Tibial artery (tissue), 4 donors: ENCODE results near the gene PLVAP.

Experiments used
- DNase-seq, 2 donors: peaks; one replicate each; pipeline ENCODE4 v3.0.0-alpha.2; 2019
- H3K27ac ChIP-seq, 2 donors: fragments of 200-600 bp; sonication (generic) in 1 of 2; 1 replicate in 1 of 2; 2 replicates in 1 of 2; pipeline ENCODE4 v1.5.1; 2018 to 2019; ENCODE audit warnings: mild to moderate bottlenecking in 1 of 2
- H3K27me3 ChIP-seq, 2 donors: fragments of 200-600 bp; sonication (generic) in 1 of 2; one replicate each; pipeline versions ENCODE4 v1.5.1 to v1.6.0; 2016 to 2019
- H3K36me3 ChIP-seq, 3 donors: fragments of 200-600 bp; sonication (generic) in 2 of 3; one replicate each; pipeline ENCODE4 v1.5.1; 2016 to 2019; ENCODE audit warnings: mild to moderate bottlenecking in 2 of 3
- H3K4me1 ChIP-seq, 4 donors: fragments of 200-600 bp; sonication (generic) in 2 of 4; 1 replicate in 3 of 4; 2 replicates in 1 of 4; pipeline ENCODE4 v1.5.1; 2016 to 2019
- H3K4me3 ChIP-seq, 2 donors: fragments of 200-600 bp; sonication (generic) in 1 of 2; 1 replicate in 1 of 2; 2 replicates in 1 of 2; pipeline ENCODE4 v1.5.1; 2018 to 2019; ENCODE audit warnings: mild to moderate bottlenecking in 2 of 2
- H3K9me3 ChIP-seq, 3 donors: fragments of 200-600 bp; sonication (generic) in 1 of 3; one replicate each; pipeline ENCODE4 v1.5.1; 2016 to 2019
- CTCF ChIP-seq, 2 experiments: fragments of 200-600 bp in 1 of 2; fragments of 450-650 bp in 1 of 2; IDR thresholded peaks; one replicate each; pipeline ENCODE4 v1.5.1; 2017 to 2019; ENCODE audit warnings: antibody characterized with exemption in 2 of 2, mild to moderate bottlenecking in 1 of 2, moderate library complexity in 1 of 2
- intact Hi-C: fragments of 100-400 bp; cut with DNase I; formaldehyde crosslinking; loops from one replicate; pipeline ENCODE4 v1.15.0; 2023; ENCODE audit warnings: low total_unique reads

PLVAP gene

GRCh38 chr19:17320435-17320834 lies 56.7 kb downstream of the PLVAP start:
- Histone ChIP-seq H3K9me3 (no peaks in the 10 kb centered on the region), H3K36me3 (peaks cover 39 to 74% (median 50%) of the 10 kb centered on the region in 3 donors), H3K4me3 (no peak overlapping the region), H3K27ac (no peak overlapping the region), H3K4me1 (peaks cover 0 to 34% (median 29%) of the 10 kb centered on the region in 4 donors), H3K27me3 (no peaks in the 10 kb centered on the region)
- no peak for DNase-seq
- TF ChIP-seq CTCF (IDR thresholded peaks at IDR 0.05): no peak
- intact Hi-C loops: no loop called here

GRCh38 chr19:17319473-17320238 lies 57.5 kb downstream of the PLVAP start:
- Histone ChIP-seq H3K4me3 (no peak overlapping the region), H3K4me1 (peaks cover 0 to 27% (median 21%) of the 10 kb centered on the region in 4 donors), H3K9me3 (no peaks in the 10 kb centered on the region), H3K36me3 (peaks cover 41 to 76% (median 55%) of the 10 kb centered on the region in 3 donors), H3K27ac (no peak overlapping the region), H3K27me3 (no peaks in the 10 kb centered on the region)
- DNase-seq: no peak
- no peak for TF ChIP-seq CTCF (IDR thresholded peaks at IDR 0.05)
- intact Hi-C loops: no loop called here

GRCh38 chr19:17318966-17319365 lies 58.2 kb downstream of the PLVAP start:
- H3K4me1 ChIP-seq: peaks cover 0 to 20% (median 14%) of the 10 kb centered on the region in 4 donors
- peaks cover 45 to 82% (median 62%) of the 10 kb centered on the region in 3 donors for H3K36me3 ChIP-seq
- no peak overlapping the region for H3K27ac ChIP-seq
- no peaks in the 10 kb centered on the region for H3K27me3 ChIP-seq
- no peak for DNase-seq
- no peaks in the 10 kb centered on the region for H3K9me3 ChIP-seq
- H3K4me3 ChIP-seq: no peak overlapping the region
- TF ChIP-seq CTCF (IDR thresholded peaks at IDR 0.05): no peak
- intact Hi-C loops: no loop called here

- peaks cover 0 to 33% (median 25%) of the 10 kb centered on the region in 4 donors for H3K4me1 ChIP-seq
Observed at GRCh38 chr19:17314007-17314593, 63.0 kb downstream of the PLVAP start.

More at GRCh38 chr19:17314007-17314593, 63.0 kb downstream of the PLVAP start:
- no peak overlapping the region for H3K4me3 ChIP-seq
- peaks cover 23 to 70% (median 37%) of the 10 kb centered on the region in 3 donors for H3K36me3 ChIP-seq
- DNase-seq: no peak
- no peak for TF ChIP-seq CTCF (IDR thresholded peaks at IDR 0.05)
- intact Hi-C loops: no loop called here
- H3K27me3 ChIP-seq: no peaks in the 10 kb centered on the region
- no peaks in the 10 kb centered on the region for H3K9me3 ChIP-seq
- H3K27ac ChIP-seq: no peak overlapping the region
